Activated T-helper 17 cell treated with anti-CD3 and anti-CD28 coated beads, Interleukin-2, amount 50 U/mL, for 72 hours (primary cell): ENCODE measurements around the gene TRMT2A. TPM values are rescaled to one million over a fixed set of nuclear protein-coding genes. Genes with fewer than 3 reads are reported as not detected.

ENCODE experiments used
- ATAC-seq: fragments of 150-1000 bp; cut with Tn5 transposase; replicated peaks from 2 replicates; pipeline ENCODE4 v1.10.0; 2021; ENCODE audit warnings: mild to moderate bottlenecking, moderate library complexity
- H3K27ac Mint-ChIP-seq: one replicate; pipeline ENCODE4 v1.8.0; 2022; ENCODE audit warnings: mixed read lengths
- H3K27me3 Mint-ChIP-seq: one replicate; pipeline ENCODE4 v1.8.0; 2022; ENCODE audit warnings: mixed read lengths
- H3K36me3 Mint-ChIP-seq: one replicate; pipeline ENCODE4 v1.8.0; 2022; ENCODE audit warnings: low read depth, mild to moderate bottlenecking, mixed read lengths
- H3K4me1 Mint-ChIP-seq: one replicate; pipeline ENCODE4 v1.8.0; 2022; ENCODE audit warnings: mixed read lengths
- H3K4me3 Mint-ChIP-seq: one replicate; pipeline ENCODE4 v1.8.0; 2022; ENCODE audit warnings: mild to moderate bottlenecking, mixed read lengths
- H3K9me3 Mint-ChIP-seq: one replicate; pipeline ENCODE4 v1.8.0; 2022; ENCODE audit warnings: mixed read lengths
- total RNA-seq, 2 donors: library from RNA; stranded (reverse); gene quantifications; one replicate each; pipeline ENCODE4 v1.2.3, GENCODE V29; 2022

The TRMT2A gene
- total RNA-seq, 2 donors from 2014 or later: 71.7 to 110 TPM

- no peaks in the 10 kb centered on the region for H3K9me3 Mint-ChIP-seq
- H3K4me3 Mint-ChIP-seq: no peak overlapping the region
- H3K36me3 Mint-ChIP-seq: no peaks in the 10 kb centered on the region
- H3K4me1 Mint-ChIP-seq: no peaks in the 10 kb centered on the region
- H3K27ac Mint-ChIP-seq: no peak overlapping the region
- ATAC-seq: no peak
- no peaks in the 10 kb centered on the region for H3K27me3 Mint-ChIP-seq
Observed at GRCh38 chr22:20142711-20143621, 25.9 kb upstream of the TRMT2A start.

DNA sequence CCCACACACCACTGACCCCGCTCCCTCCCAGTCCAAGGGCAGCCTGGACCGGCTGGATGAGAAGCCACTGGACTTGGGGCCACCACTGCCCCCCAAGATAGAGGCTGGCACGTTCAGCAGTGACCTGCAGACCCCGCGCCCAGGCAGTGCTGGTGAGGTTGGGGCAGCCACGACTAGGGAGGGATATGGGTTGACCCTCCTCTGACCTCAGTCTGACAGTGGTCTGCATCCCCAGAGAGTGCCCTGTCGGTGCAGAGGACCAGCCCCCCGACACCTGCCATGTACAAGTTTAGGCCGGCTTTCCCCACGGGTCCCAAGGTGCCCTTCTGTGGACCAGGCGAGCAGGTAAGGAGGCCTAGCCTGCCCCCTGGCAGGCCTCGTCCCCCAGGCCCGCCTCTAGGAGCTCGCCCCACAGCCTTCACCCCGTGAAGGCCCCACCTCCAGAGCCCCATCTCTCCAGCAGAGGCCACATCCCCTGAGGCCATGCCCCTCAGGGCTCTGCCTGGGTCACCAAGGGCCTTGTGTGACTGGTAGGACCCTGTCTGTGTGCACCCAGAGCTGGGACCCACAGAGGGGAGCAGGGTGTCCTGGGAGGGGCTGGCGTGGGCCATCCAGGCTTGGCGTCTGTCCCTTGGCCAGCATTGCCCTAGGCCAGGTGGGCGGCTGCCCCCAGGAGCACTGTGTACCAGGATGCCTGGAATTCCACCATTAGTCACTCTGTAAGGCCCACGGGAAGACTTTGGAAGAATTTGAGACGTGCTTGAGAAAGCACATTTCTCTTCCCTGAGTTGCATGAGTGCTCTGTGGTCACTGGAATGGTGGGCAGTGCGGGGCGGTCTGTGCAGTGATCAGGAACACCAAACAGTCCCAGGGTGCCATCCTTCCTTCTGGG lies 24.4 kb upstream of the TRMT2A start:
- Mint-ChIP-seq H3K4me1 (no peaks in the 10 kb centered on the region), H3K4me3 (no peak overlapping the region), H3K36me3 (no peaks in the 10 kb centered on the region), H3K9me3 (no peaks in the 10 kb centered on the region), H3K27ac (no peak overlapping the region), H3K27me3 (no peaks in the 10 kb centered on the region)
- ATAC-seq: no peak

DNA sequence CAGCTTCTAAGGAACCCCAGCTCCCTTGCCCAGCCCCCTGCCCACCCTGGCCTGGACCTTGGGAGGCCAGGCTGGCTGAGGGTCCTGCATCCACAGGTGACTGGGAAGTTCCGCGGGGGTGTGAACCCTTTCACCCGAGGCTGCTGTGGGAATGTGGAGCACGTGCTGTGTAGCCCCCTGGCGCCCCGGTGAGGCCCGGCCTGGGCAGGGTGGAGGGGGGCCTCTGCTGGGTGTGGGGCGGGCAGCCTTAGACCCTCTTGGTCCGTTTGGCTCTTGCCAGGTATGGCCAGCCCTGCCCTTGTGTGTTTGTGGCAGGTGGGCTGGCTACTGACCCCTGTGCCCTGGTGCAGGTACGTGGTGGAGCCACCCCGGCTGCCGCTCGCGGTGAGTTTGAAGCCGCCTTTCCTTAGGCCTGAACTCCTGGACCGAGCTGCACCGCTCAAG lies 23.5 kb upstream of the TRMT2A start:
- no peaks in the 10 kb centered on the region for H3K27me3 Mint-ChIP-seq
- ATAC-seq: no peak
- H3K36me3 Mint-ChIP-seq: no peaks in the 10 kb centered on the region
- no peaks in the 10 kb centered on the region for H3K4me1 Mint-ChIP-seq
- no peak overlapping the region for H3K4me3 Mint-ChIP-seq
- H3K27ac Mint-ChIP-seq: no peak overlapping the region
- H3K9me3 Mint-ChIP-seq: no peaks in the 10 kb centered on the region

DNA sequence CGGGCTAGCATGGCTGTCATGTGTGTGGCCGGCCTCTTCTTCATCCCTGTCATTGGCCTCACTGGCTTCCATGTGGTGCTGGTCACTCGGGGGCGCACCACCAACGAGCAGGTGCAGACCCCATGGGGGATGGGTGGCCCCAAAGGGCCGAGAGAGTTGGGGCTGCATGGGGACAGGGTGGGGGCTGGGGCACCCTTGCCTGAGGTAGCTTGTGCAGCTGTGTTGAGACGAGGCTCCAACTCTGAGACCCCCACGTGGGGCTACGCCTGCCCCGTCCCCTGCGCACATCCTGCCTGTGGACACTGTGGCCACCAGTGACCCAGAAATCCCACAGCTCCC lies 23.1 kb upstream of the TRMT2A start:
- no peak overlapping the region for H3K27ac Mint-ChIP-seq
- H3K4me1 Mint-ChIP-seq: no peaks in the 10 kb centered on the region
- no peak overlapping the region for H3K4me3 Mint-ChIP-seq
- H3K36me3 Mint-ChIP-seq: no peaks in the 10 kb centered on the region
- no peak for ATAC-seq
- no peaks in the 10 kb centered on the region for H3K9me3 Mint-ChIP-seq
- no peaks in the 10 kb centered on the region for H3K27me3 Mint-ChIP-seq

DNA sequence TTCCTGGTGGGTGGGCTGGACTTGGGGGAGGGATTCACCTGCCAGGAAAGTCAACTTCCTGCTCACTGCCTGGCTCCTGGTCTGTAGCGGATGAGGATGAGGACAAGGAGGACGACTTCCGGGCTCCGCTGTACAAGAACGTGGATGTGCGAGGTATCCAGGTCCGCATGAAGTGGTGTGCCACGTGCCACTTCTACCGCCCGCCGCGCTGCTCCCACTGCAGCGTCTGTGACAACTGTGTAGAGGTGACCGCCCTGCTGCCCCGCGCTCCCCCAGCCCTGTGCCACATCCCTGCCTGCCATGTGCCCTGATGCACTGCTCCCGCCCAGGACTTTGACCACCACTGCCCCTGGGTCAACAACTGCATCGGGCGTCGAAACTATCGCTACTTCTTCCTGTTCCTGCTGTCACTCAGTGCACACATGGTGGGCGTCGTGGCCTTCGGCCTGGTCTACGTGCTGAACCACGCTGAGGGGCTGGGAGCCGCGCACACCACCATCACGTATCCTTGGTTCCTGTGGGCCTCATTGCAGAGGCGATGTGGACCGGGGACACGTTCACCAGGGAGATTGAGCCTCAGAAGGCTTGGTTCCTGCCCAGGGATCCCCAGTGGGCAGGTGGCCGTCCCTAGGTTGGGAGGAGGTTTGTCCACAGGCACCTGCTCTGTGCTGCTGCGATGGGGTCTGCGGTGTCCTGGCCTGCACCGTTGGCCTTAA lies 22.5 kb upstream of the TRMT2A start:
- H3K9me3 Mint-ChIP-seq: no peaks in the 10 kb centered on the region
- H3K27ac Mint-ChIP-seq: no peak overlapping the region
- H3K4me3 Mint-ChIP-seq: no peak overlapping the region
- no peaks in the 10 kb centered on the region for H3K27me3 Mint-ChIP-seq
- no peak for ATAC-seq
- H3K36me3 Mint-ChIP-seq: no peaks in the 10 kb centered on the region
- H3K4me1 Mint-ChIP-seq: no peaks in the 10 kb centered on the region

DNA sequence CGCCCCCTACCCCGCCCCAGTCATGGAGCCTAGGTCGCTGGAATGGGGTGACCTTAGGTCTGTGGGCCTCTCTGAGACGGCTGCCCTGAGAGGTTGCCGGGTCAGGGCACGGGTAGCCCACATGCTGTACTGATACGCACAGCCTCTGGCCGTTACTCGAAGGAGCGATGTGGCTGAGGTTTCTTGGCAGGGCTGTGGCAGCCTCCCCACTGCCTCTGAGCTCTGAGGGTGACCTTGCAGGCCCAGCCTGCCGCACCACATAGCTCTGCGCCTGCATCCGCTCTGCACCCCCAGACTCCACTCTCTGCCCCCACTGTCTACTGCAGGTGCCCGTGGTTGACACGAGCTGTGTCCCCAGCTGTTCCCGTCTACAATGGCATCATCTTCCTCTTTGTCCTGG lies 21.8 kb upstream of the TRMT2A start:
- H3K4me3 Mint-ChIP-seq: no peak overlapping the region
- no peaks in the 10 kb centered on the region for H3K36me3 Mint-ChIP-seq
- no peak overlapping the region for H3K27ac Mint-ChIP-seq
- no peaks in the 10 kb centered on the region for H3K9me3 Mint-ChIP-seq
- ATAC-seq: no peak
- no peaks in the 10 kb centered on the region for H3K27me3 Mint-ChIP-seq
- no peaks in the 10 kb centered on the region for H3K4me1 Mint-ChIP-seq

DNA sequence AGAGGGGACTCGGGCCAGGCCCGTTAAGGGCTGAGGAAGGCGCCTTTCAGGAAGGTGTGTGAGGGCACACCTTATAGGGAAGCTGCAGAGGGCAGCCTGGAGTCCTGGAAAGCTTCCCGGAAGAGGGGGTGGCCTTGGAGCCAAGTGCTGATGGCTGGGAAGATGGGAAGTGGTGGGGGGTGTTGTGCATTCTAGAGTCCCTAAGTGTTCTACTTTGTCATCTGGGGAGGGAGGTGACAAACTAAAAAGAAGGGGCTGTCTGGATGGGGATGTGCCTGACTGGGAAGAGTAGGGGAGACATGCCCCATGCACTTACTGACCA lies 21.4 kb upstream of the TRMT2A start:
- H3K36me3 Mint-ChIP-seq: no peaks in the 10 kb centered on the region
- no peak overlapping the region for H3K4me3 Mint-ChIP-seq
- H3K9me3 Mint-ChIP-seq: no peaks in the 10 kb centered on the region
- no peak overlapping the region for H3K27ac Mint-ChIP-seq
- H3K4me1 Mint-ChIP-seq: no peaks in the 10 kb centered on the region
- ATAC-seq: no peak
- H3K27me3 Mint-ChIP-seq: no peaks in the 10 kb centered on the region

- no peaks in the 10 kb centered on the region for H3K36me3 Mint-ChIP-seq
- peak overlapping the region; percentile 52 for H3K27ac Mint-ChIP-seq
- H3K4me3 Mint-ChIP-seq: no peak overlapping the region
- no peaks in the 10 kb centered on the region for H3K27me3 Mint-ChIP-seq
- no peaks in the 10 kb centered on the region for H3K4me1 Mint-ChIP-seq
- ATAC-seq: no peak
- H3K9me3 Mint-ChIP-seq: no peaks in the 10 kb centered on the region
Observed at GRCh38 chr22:20137671-20138416, 20.8 kb upstream of the TRMT2A start.

DNA sequence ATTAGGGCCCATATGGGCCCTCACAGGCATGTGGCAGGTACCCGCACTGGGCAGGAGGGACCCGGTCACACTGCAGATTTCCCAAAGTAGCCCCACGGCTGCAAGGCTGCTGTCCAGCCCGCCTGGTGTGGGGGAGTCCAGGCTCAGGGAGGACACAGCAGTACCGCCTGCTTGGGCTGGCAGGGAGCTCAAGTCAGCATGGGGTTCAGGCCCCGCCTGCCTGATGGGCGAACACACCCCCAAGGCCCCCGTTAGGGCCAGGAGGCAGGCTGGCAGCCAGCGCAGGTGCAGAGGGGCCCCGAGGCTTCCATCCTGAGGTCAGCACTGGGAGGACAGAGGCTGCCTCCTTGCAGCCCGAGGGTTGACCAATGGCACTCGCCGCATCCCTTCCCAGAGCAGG lies 20.1 kb upstream of the TRMT2A start:
- ATAC-seq: no peak
- no peak overlapping the region for H3K27ac Mint-ChIP-seq
- H3K36me3 Mint-ChIP-seq: no peaks in the 10 kb centered on the region
- no peaks in the 10 kb centered on the region for H3K4me1 Mint-ChIP-seq
- H3K4me3 Mint-ChIP-seq: no peak overlapping the region
- H3K9me3 Mint-ChIP-seq: no peaks in the 10 kb centered on the region
- H3K27me3 Mint-ChIP-seq: no peaks in the 10 kb centered on the region

- ATAC-seq: no peak
- H3K36me3 Mint-ChIP-seq: no peaks in the 10 kb centered on the region
- H3K4me3 Mint-ChIP-seq: no peak overlapping the region
- no peaks in the 10 kb centered on the region for H3K4me1 Mint-ChIP-seq
- H3K27me3 Mint-ChIP-seq: no peaks in the 10 kb centered on the region
- H3K27ac Mint-ChIP-seq: no peak overlapping the region
- H3K9me3 Mint-ChIP-seq: no peaks in the 10 kb centered on the region
Observed at GRCh38 chr22:20136603-20136873, 19.5 kb upstream of the TRMT2A start.

GRCh38 chr22:20135806-20136602 lies 19.0 kb upstream of the TRMT2A start:
- H3K36me3 Mint-ChIP-seq: no peaks in the 10 kb centered on the region
- H3K4me1 Mint-ChIP-seq: no peaks in the 10 kb centered on the region
- ATAC-seq: no peak
- H3K4me3 Mint-ChIP-seq: no peak overlapping the region
- H3K27ac Mint-ChIP-seq: no peak overlapping the region
- no peaks in the 10 kb centered on the region for H3K27me3 Mint-ChIP-seq
- H3K9me3 Mint-ChIP-seq: no peaks in the 10 kb centered on the region

- Mint-ChIP-seq H3K36me3 (no peaks in the 10 kb centered on the region), H3K4me3 (no peak overlapping the region), H3K27me3 (no peaks in the 10 kb centered on the region), H3K27ac (no peak overlapping the region), H3K9me3 (no peaks in the 10 kb centered on the region), H3K4me1 (no peaks in the 10 kb centered on the region)
- no peak for ATAC-seq
Observed at GRCh38 chr22:20135265-20135664, 18.2 kb upstream of the TRMT2A start.

DNA sequence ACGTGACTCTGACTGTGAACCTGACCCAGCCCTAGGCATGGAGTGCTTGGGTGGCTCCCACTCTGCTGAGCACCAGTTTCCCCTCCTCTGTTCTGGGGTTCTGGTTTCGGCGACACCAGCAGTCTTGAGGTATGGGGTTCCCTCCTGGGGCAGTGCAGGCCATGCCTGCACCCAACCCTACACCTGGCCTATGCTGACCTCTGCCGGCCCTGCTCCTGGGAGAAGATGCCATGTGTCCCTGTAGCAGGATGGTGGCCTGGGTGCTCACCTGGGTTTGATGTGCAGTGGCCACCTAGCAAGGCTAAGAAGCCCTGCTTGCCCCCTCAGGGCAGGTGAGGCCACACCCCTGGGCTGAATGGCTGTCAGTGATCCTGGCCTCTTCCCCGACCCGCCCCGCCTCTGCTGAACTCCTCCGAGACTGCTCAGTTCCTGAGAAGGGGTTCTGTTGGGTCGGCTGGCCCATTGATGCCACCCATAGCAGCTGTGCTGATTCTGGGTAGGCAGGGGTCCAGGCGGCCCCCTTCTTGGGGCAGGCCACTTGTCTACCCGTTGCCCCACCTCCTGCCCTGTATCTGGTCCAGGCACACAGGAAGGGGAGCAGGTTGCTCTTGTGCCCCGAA lies 17.0 kb upstream of the TRMT2A start:
- ATAC-seq: no peak
- Mint-ChIP-seq H3K4me3 (peak overlapping the region; percentile 63), H3K27me3 (no peaks in the 10 kb centered on the region), H3K9me3 (no peaks in the 10 kb centered on the region), H3K27ac (no peak overlapping the region), H3K4me1 (no peaks in the 10 kb centered on the region), H3K36me3 (no peaks in the 10 kb centered on the region)
